HG02981 (cell line): ENCODE results near the gene POU2AF3.
"Not testable (repeated sequence)": the region's sequence is repeated elsewhere in the genome, so short reads cannot be mapped to it uniquely, and the experiment has no call there.

Experiments
- ATAC-seq: cut with Tn5 transposase; IDR thresholded peaks from one replicate; pipeline ENCODE4 v1.9.1; 2021; ENCODE audit warnings: mild to moderate bottlenecking, moderate library complexity; ENCODE audit not compliant: unreplicated experiment

Gene POU2AF3

GRCh38 chr11:111298413-111299100 is at the start of gene POU2AF3:
Gene POU2AF3 (plus strand): TSS chr11:111298546. CDS start chr11:111298582, 36 bp downstream.
- peak; percentile 21 for ATAC-seq

GRCh38 chr11:111250936-111251335 is 47.4 kb upstream of the POU2AF3 start:
- no peak for ATAC-seq

GRCh38 chr11:111253131-111253530 is 45.2 kb upstream of the POU2AF3 start:
- no peak for ATAC-seq

- ATAC-seq = no peak
Observed at GRCh38 chr11:111253630-111254029, 44.7 kb upstream of the POU2AF3 start.

GRCh38 chr11:111258046-111258445 is 40.3 kb upstream of the POU2AF3 start:
- no peak for ATAC-seq

- ATAC-seq = no peak
Observed at GRCh38 chr11:111259896-111260295, 38.5 kb upstream of the POU2AF3 start.

GRCh38 chr11:111260811-111261210 is 37.5 kb upstream of the POU2AF3 start:
- ATAC-seq = no peak

GRCh38 chr11:111264646-111265045 is 33.7 kb upstream of the POU2AF3 start:
- ATAC-seq = no peak

- ATAC-seq = no peak
Observed at GRCh38 chr11:111265421-111265820, 32.9 kb upstream of the POU2AF3 start.

- ATAC-seq = not testable (repeated sequence)
Observed at GRCh38 chr11:111268303-111268702, 30.0 kb upstream of the POU2AF3 start.

GRCh38 chr11:111269146-111269868 is 29.0 kb upstream of the POU2AF3 start:
- no peak for ATAC-seq

GRCh38 chr11:111272420-111272819 is 25.9 kb upstream of the POU2AF3 start:
- ATAC-seq = no peak

GRCh38 chr11:111282562-111283075 is 15.7 kb upstream of the POU2AF3 start:
- no peak for ATAC-seq

GRCh38 chr11:111283945-111284481 is 14.3 kb upstream of the POU2AF3 start:
- no peak for ATAC-seq

GRCh38 chr11:111285189-111286091 is 12.9 kb upstream of the POU2AF3 start:
- no peak for ATAC-seq

GRCh38 chr11:111291764-111292163 is 6.6 kb upstream of the POU2AF3 start:
- no peak for ATAC-seq

GRCh38 chr11:111292408-111292807 is 5.9 kb upstream of the POU2AF3 start:
- ATAC-seq = not testable (repeated sequence)

GRCh38 chr11:111296196-111296595 is 2.1 kb upstream of the POU2AF3 start:
- no peak for ATAC-seq

- no peak for ATAC-seq
Observed at GRCh38 chr11:111297696-111298095, 650 bp upstream of the POU2AF3 start.

GRCh38 chr11:111299101-111300026 is 1.0 kb downstream of the POU2AF3 start:
- ATAC-seq = peak; percentile 50
